Amniotic stem cell (primary cell): ENCODE data around the gene DST.
A peak's percentile ranks its signal among the peaks of the same experiment; 100 is the strongest.

Source experiments
- DNase-seq: peaks from one replicate; lab custom pipeline; 2025; lab: John Stamatoyannopoulos, UW

Gene DST

DNA sequence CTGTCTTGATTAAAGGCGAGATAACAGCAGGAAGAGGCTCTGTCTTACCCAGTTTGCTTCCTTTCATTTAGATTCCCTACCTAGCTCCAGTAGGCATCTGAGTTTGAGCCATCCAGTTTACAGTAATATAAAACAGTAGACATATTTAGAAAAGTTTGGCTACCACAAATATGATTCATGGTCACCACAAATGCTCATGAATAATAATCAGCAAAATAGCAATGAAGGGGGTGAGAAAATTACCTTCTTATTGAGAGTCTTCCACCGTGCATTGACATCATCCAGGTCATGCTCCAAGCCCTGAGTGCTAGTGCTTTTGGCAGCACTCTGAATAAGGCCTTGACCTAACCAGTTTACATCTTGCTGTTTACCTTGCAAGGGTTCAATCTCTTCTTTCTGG, 106.2 kb downstream of the DST start:
- DNase-seq: no peak

- DNase-seq: no peak
These were observed 107.1 kb downstream of the DST start for GRCh38 chr6:56535626-56536025.

- DNase-seq: no peak
These were observed 107.8 kb downstream of the DST start for GRCh38 chr6:56534680-56535419.

DNA sequence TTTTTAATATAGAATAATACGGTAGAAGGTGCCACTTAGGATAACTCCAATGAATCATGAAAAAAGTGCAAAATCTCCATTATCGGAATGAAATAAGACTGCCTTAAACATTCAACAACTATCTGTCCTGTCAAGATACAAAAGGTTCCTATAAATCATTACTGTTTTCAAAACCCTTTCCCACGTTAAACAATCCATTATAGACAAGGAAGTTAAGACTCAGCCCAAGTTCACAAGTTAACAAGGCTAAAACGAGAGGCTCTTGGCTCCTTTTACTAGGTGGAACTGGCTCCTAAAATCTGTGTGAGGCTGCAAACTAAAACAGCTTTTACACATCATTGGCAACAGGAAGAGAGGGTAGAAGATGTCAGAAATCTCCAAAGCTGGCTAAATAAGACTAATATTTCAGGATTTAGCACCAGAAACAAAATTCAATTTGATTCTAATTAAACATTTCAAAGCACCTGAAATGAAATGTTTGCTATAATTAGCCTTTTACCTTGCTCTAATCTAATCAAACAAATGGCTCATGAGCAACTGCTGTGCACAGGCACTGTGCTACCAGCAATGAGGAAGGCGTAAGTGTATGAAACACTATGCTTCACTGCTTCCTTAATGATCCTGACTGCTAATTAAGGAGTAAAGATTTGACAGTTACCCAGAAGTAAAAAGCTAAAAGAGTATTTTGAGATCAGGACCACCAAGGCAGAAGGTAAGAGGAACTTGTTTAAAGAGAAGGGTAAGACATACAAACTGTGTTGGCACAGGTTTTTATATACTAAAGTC, 109.7 kb downstream of the DST start:
- DNase-seq: no peak

DNA sequence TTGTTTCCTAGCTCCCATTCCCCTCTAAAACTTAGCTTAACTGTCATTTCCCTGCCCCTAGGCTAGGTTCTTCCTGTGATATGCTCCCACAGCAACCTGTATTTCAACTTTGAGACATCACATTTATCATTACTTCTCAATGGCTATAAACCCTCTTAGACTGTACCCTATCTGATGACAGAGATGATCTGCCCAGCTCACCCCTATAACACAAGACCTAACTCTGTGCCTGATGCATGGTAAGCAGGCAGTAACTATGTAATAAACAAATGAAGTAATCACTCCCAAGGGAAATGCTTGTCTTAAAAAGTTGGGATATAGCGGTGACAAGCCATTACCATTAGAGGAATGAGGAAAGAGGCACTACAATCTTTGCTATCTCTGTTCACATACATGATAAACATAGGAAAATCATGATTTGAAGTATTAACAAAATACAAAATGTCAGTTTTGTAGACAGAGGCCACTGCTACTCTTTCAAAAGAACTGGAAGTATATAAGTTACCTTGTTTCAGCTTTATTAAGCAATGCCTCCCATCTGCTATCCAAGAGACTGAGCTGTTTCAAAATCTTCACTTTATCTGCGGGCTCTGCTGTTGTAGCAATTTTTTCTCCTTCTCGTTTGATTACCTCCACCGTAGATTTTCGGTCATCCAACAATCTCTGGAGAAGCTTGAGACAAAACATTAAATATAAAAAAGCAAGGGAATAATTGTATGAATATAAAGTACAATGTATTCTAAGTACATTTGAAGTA, 110.7 kb downstream of the DST start:
- no peak for DNase-seq

DNA sequence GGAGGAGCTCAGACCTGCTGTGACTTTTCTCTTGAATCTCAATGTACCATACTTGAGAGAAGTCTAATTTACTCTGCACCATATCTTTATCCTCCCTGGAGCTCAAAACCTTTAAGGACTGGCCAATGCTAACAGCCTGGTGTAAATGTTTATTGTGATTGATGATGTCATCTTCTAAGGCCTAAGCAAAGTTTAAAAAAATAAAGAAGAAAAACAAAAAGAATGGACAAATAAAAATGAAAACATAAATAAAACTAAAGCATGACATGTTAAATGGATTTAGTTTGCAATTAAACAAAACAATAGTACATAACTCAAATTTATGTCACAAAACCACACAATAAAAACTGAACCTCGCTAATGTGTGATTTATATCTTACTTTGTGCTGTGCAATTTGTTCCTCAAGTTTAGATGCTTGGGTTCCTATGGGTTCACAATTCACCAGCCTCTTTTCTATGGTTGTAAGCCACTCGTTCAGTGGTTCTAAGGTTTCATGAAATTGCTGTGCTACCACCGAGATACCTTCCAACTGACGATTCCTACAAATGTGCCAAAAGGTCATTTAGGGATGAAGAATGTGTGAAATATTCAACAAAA, 113.0 kb downstream of the DST start:
- DNase-seq: no peak

DNA sequence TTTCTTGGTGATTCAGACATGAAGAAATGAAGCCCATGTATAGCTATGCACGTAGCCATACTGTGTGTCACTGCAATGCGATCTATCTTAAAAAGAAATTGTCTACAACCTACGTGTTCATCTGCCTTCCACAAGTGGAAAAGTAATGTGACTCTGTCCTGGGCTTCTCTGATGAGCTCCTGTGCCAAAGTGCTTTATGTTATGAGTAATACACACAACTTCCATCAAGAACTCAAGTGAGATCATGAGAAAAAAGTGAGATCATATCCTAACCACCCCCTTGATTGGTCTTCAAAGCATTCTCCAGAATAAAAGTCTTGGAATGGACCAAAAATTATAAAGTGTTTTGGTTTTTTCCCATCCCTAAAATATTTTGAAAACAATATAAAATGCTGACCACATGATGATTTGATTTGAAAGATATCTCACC, 114.3 kb downstream of the DST start:
- peak; percentile 83 for DNase-seq

DNA sequence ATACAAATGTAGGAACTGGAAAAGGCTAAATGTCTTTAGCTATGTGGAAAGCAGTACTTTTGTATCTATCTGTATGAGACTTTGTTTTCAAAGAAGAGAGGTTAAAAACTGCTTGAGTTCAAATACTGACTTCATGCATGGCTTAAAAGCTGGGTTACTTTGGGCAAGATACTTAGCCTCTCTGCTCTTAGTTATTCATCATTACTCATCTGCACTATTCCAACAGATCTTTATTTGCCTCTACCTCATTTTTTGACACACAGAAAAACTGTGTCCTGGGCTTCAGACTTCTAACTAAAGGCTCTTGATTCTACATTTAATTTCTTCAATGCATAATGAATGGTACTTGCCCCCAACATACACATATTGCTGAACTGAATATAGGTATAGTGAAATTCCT, 114.8 kb downstream of the DST start:
- DNase-seq: no peak

- DNase-seq: no peak
These were observed 115.7 kb downstream of the DST start for GRCh38 chr6:56526860-56527544.

DNA sequence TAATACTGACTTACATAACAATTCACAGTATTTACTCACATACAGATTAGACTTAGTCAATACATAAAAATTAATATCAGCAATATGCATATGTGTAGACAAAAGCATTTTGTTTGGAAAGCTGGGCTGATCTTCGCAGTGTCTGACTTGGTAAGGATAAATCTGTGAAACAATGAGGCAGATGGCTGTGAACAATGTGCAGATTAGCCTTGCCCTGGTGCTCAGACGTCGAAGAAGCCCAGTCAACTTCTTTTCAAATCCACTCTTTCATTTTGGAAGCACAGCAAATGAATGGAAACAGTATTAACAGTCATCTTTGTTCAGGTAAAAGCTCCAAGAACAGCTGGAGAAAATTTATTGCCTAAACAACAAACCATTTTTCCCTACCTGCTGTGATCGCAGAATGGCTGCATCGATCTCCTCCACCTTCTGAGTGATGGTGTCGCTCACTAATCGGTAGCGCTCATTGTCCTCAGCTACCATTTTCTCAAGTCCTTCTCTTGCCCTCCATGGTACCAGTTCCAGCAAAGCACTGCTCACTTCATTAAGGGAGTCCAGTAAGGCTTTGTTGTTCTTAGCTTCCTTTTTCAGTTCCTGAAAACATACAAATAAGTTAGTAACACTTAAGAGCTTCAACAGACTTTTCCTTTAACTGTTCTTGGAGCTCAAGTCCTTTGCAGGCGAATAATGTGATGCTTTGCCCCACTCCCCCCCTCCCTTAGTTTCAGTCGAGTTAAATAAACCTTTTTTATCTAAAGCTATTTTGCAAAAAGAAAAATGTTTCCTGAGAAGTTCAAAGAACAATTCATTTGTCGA, 116.5 kb downstream of the DST start:
- no peak for DNase-seq

- DNase-seq: peak; percentile 81
These were observed 117.6 kb downstream of the DST start for GRCh38 chr6:56524891-56525703.

- no peak for DNase-seq
These were observed 120.0 kb downstream of the DST start for GRCh38 chr6:56522495-56523270.

- no peak for DNase-seq
These were observed 120.7 kb downstream of the DST start for GRCh38 chr6:56521976-56522375.

DNA sequence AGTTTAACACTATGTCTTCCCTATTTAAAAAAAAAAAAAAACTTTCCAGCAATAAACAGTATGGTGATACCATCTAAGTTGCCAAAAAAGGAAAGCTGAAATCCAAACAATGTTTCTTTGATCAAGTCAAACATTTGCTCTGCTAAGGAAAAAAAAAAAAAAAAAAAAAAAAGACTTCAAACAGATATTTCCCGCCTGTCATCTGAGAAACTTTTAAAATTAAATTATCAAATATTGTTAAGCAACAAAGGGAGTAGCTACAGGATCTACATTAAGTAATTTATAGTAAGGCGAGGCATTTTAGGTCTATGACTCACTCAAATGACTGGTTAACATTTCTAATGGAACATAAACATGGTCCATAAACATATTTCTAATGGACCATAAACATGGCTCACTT, 121.2 kb downstream of the DST start:
- DNase-seq: no peak

GRCh38 chr6:56520218-56520617, 122.5 kb downstream of the DST start:
- no peak for DNase-seq

- no peak for DNase-seq
These were observed 123.5 kb downstream of the DST start for GRCh38 chr6:56518995-56519767.

- DNase-seq: no peak
These were observed 125.4 kb downstream of the DST start for GRCh38 chr6:56517155-56517745.

GRCh38 chr6:56516003-56516402, 126.7 kb downstream of the DST start:
- DNase-seq: no peak
